ENCODE data around the gene TOMM5. TPM values are rescaled to one million over a fixed set of nuclear protein-coding genes. Genes with fewer than 3 reads are reported as not detected.

The TOMM5 gene
- total and polyA plus RNA-seq, 9 donors, result 47.5 to 106 (median 64.8) TPM

DNA sequence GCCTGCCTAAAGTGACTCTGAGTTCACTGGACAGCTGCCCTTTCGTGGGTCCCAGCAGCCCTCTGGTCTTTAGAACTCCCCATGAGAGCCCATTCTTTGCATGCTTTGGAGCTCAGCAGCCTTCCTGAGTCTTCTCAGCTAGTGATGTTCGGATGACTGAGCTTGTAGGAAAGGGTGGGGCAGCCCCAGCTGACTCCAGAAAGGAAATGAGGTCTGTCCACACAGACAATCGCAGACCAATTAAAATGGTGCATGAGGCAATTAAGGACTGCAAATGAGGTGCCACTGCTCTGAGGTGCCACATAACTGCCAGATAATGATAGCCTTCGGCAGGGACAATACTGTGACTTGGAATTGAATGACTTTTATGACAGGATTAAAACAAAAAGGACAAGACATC is 25.4 kb upstream of the TOMM5 start:
- intact Hi-C loops (cut with DNase I), result no loop called here
- WGBS, 3 donors, result 69 to 73% (median 70%) methylated on average over 4 of the region's 4 CpGs

DNA sequence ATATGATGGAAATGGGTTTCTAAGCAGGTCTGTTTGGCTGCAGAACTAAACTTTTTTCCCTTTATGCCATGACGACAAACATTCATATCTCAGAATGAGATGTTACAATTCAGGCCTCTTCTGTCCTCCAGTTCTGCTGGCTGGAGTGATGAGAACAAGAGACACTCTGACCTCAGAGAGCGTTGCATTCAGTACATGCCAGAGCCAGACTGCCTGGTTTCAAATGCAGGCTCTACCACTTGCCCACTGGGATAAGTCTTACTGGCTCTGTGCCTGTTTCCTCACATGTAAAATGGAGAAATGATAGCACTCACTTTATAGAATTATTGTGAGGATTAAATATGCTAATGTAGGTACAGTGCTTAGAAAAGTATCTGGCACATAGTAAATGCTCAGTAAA is 24.8 kb upstream of the TOMM5 start:
- no peak for TF ChIP-seq POLR2A (IDR thresholded peaks at IDR 0.05)
- TF ChIP-seq, protein P1, sequence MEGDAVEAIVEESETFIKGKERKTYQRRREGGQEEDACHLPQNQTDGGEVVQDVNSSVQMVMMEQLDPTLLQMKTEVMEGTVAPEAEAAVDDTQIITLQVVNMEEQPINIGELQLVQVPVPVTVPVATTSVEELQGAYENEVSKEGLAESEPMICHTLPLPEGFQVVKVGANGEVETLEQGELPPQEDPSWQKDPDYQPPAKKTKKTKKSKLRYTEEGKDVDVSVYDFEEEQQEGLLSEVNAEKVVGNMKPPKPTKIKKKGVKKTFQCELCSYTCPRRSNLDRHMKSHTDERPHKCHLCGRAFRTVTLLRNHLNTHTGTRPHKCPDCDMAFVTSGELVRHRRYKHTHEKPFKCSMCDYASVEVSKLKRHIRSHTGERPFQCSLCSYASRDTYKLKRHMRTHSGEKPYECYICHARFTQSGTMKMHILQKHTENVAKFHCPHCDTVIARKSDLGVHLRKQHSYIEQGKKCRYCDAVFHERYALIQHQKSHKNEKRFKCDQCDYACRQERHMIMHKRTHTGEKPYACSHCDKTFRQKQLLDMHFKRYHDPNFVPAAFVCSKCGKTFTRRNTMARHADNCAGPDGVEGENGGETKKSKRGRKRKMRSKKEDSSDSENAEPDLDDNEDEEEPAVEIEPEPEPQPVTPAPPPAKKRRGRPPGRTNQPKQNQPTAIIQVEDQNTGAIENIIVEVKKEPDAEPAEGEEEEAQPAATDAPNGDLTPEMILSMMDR (IDR thresholded peaks at IDR 0.05), result no peak
- TF ChIP-seq EP300 (IDR thresholded peaks at IDR 0.05), result no peak
- no peaks in the 10 kb centered on the region for H3K27me3 ChIP-seq
- WGBS, 3 donors, result 82 to 86% (median 83%) methylated on average over 2 of the region's 2 CpGs
- H3K36me3 ChIP-seq, result no peaks in the 10 kb centered on the region
- intact Hi-C loops (cut with DNase I), result no loop called here
- H3K4me3 ChIP-seq, result no peak overlapping the region
- H3K9me3 ChIP-seq, result no peaks in the 10 kb centered on the region
- H3K4me1 ChIP-seq (ENCODE audit: insufficient read depth), result no peaks in the 10 kb centered on the region
- DNase-seq, result no peak
- H3K27ac ChIP-seq, result no peak overlapping the region

More for the DNA sequence above, 25.4 kb upstream of the TOMM5 start:
- no peak overlapping the region for H3K27ac ChIP-seq
- H3K9me3 ChIP-seq, result no peaks in the 10 kb centered on the region
- TF ChIP-seq EP300 (IDR thresholded peaks at IDR 0.05) (no peak), POLR2A (IDR thresholded peaks at IDR 0.05) (no peak)
- TF ChIP-seq, protein P1 (IDR thresholded peaks at IDR 0.05), result no peak
- H3K4me1 ChIP-seq (ENCODE audit: insufficient read depth), result no peaks in the 10 kb centered on the region
- H3K27me3 ChIP-seq, result no peaks in the 10 kb centered on the region
- no peak for DNase-seq
- H3K36me3 ChIP-seq, result no peaks in the 10 kb centered on the region
- H3K4me3 ChIP-seq, result no peak overlapping the region

DNA sequence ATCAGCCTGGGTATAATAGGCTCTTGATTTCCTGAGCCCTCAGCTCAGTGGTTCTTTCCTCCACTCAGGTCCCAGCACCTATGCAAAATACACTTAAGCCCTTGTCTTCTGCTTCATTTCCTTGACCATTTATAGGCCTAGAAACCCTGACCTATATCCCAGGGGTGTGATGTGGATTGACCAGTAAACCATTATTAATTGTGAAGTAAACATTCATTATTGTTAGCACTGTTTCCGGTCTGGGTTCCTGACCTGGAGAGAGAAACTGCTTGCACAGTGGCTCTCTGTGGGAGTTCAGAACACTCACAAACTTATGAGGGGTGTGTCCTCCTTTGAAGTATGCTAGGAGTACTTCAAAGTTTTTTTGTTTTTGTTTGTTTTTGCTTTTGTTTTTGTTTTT is 19.6 kb upstream of the TOMM5 start:
- H3K27me3 ChIP-seq, result no peaks in the 10 kb centered on the region
- H3K4me1 ChIP-seq (ENCODE audit: insufficient read depth), result no peaks in the 10 kb centered on the region
- H3K27ac ChIP-seq, result no peak overlapping the region
- no peak overlapping the region for H3K4me3 ChIP-seq
- no peak for DNase-seq
- intact Hi-C loops (cut with DNase I), result no loop called here
- no peaks in the 10 kb centered on the region for H3K9me3 ChIP-seq
- WGBS, 3 donors, result 57 to 70% (median 62%) methylated on average over 1 of the region's 1 CpG
- H3K36me3 ChIP-seq, result no peaks in the 10 kb centered on the region
- TF ChIP-seq EP300 (IDR thresholded peaks at IDR 0.05) (no peak), POLR2A (IDR thresholded peaks at IDR 0.05) (no peak)
- TF ChIP-seq, protein P1 (IDR thresholded peaks at IDR 0.05), result no peak

DNA sequence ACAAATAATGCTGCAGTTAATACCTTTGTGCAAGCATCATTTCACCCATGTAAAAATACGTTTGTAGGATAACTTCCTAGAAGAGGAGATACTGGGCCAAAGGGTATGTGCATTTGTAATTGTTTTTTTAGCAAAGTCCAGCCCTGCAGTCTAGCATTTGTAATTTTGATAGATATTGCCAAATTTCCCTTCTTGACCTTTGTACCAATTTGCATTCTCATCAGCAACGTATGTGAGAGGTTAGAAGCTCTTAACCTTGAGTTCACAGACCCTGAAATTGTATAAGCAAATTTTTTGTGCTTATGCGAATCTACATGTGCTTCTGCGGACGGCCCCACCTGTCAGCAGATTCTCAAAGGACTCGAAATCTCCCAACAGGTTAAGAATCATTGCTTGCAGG is 18.6 kb upstream of the TOMM5 start:
- Histone ChIP-seq H3K27me3 (no peaks in the 10 kb centered on the region), H3K4me3 (no peak overlapping the region), H3K36me3 (no peaks in the 10 kb centered on the region), H3K27ac (no peak overlapping the region), H3K4me1 (ENCODE audit: insufficient read depth) (no peaks in the 10 kb centered on the region), H3K9me3 (no peaks in the 10 kb centered on the region)
- TF ChIP-seq, protein P1 (IDR thresholded peaks at IDR 0.05), result no peak
- no peak for TF ChIP-seq POLR2A (IDR thresholded peaks at IDR 0.05)
- TF ChIP-seq EP300 (IDR thresholded peaks at IDR 0.05), result no peak
- DNase-seq, result no peak
- 63 to 68% (median 65%) methylated on average over 6 of the region's 6 CpGs for WGBS, 3 donors
- intact Hi-C loops (cut with DNase I), result no loop called here
